HuH-7.5 (cell line): Measurements from ENCODE around the gene CHAT.

ENCODE experiments used
- DNase-seq: peaks from one replicate; pipeline ENCODE4 v3.0.0; 2011; ENCODE audit warnings: low spot score

The CHAT gene

GRCh38 chr10:49612513-49613164 lies 1.2 kb upstream of the CHAT start:
- no peak for DNase-seq

GRCh38 chr10:49613165-49613881 lies 514 bp upstream of the CHAT start:
- DNase-seq: no peak

GRCh38 chr10:49614242-49615198 lies 683 bp downstream of the CHAT start:
- no peak for DNase-seq

GRCh38 chr10:49615213-49615612 lies 1.4 kb downstream of the CHAT start:
- no peak for DNase-seq

- no peak for DNase-seq
Measured at GRCh38 chr10:49615721-49616120, 1.9 kb downstream of the CHAT start.

GRCh38 chr10:49616421-49617101 lies 2.7 kb downstream of the CHAT start:
- no peak for DNase-seq

- no peak for DNase-seq
Measured at GRCh38 chr10:49617121-49618020, 3.5 kb downstream of the CHAT start.

- no peak for DNase-seq
Measured at GRCh38 chr10:49618821-49619220, 5.0 kb downstream of the CHAT start.

- DNase-seq: no peak
Measured at GRCh38 chr10:49619613-49620012, 5.8 kb downstream of the CHAT start.

GRCh38 chr10:49620286-49620810 lies 6.5 kb downstream of the CHAT start:
- no peak for DNase-seq

GRCh38 chr10:49620841-49621378 lies 7.1 kb downstream of the CHAT start:
- no peak for DNase-seq

- DNase-seq: no peak
Measured at GRCh38 chr10:49621561-49621960, 7.7 kb downstream of the CHAT start.

GRCh38 chr10:49622426-49623425 lies 8.9 kb downstream of the CHAT start:
- DNase-seq: no peak

- DNase-seq: no peak
Measured at GRCh38 chr10:49624629-49625028, 10.8 kb downstream of the CHAT start.

GRCh38 chr10:49625411-49625810 lies 11.6 kb downstream of the CHAT start:
- DNase-seq: no peak

GRCh38 chr10:49627038-49627437 lies 13.2 kb downstream of the CHAT start:
- no peak for DNase-seq

GRCh38 chr10:49627644-49628247 lies 13.9 kb downstream of the CHAT start:
- no peak for DNase-seq

GRCh38 chr10:49628599-49628998 lies 14.8 kb downstream of the CHAT start:
- no peak for DNase-seq

- DNase-seq: no peak
Measured at GRCh38 chr10:49629431-49629881, 15.6 kb downstream of the CHAT start.
